ENCODE results near the gene FOSL2.

The FOSL2 gene

GRCh38 chr2:28413899-28414295, 21.2 kb downstream of the FOSL2 start:
- no peak for DNase-seq

GRCh38 chr2:28414583-28414982, 21.9 kb downstream of the FOSL2 start:
- DNase-seq: no peak

GRCh38 chr2:28415010-28415409, 22.4 kb downstream of the FOSL2 start:
- no peak for DNase-seq

GRCh38 chr2:28415715-28416114, 23.1 kb downstream of the FOSL2 start:
- no peak for DNase-seq

GRCh38 chr2:28419003-28419402, 26.3 kb downstream of the FOSL2 start:
- no peak for DNase-seq

GRCh38 chr2:28419443-28420270, 27.0 kb downstream of the FOSL2 start:
- DNase-seq: no peak

GRCh38 chr2:28420722-28421121, 28.1 kb downstream of the FOSL2 start:
- no peak for DNase-seq

GRCh38 chr2:28422908-28423741, 30.5 kb downstream of the FOSL2 start:
- DNase-seq: no peak

GRCh38 chr2:28423856-28424605, 31.4 kb downstream of the FOSL2 start:
- DNase-seq: no peak

DNA sequence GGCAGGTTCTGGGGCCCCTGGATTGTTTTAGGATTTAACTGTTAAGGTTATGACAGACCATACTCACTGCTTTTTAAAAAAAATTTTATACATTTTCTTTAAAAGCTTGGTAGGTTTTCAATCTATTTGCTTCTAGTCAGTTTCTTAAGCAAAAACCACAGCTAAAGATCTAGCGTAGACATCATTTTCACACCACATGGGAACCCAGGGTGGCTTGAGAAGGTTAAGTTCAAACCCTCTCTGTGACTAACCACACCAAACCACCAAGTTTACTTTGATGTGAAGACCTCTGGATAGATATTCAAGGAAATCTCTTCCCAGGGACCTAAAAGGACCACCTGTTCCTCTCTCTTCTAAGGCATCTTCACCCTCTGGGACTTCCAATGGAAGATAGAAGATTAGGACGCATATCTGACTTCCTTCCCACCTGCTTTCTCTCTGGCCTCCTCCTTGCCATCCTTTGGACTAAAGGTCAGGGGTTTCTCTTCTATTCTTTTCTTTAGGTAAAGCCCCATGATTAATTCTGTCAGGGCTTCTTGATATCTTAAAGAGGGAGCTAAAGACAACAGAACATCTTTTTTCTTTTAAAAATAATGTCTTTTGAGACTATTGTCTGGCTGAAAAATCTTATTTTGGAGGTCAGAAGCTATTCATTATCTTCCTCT, 32.3 kb downstream of the FOSL2 start:
- DNase-seq: no peak

- DNase-seq: no peak
Measured at GRCh38 chr2:28425464-28425835, 32.8 kb downstream of the FOSL2 start.

- DNase-seq: no peak
Measured at GRCh38 chr2:28427741-28428415, 35.2 kb downstream of the FOSL2 start.

GRCh38 chr2:28428486-28428885, 35.8 kb downstream of the FOSL2 start:
- DNase-seq: no peak

- no peak for DNase-seq
Measured at GRCh38 chr2:28429636-28430376, 37.1 kb downstream of the FOSL2 start.

DNA sequence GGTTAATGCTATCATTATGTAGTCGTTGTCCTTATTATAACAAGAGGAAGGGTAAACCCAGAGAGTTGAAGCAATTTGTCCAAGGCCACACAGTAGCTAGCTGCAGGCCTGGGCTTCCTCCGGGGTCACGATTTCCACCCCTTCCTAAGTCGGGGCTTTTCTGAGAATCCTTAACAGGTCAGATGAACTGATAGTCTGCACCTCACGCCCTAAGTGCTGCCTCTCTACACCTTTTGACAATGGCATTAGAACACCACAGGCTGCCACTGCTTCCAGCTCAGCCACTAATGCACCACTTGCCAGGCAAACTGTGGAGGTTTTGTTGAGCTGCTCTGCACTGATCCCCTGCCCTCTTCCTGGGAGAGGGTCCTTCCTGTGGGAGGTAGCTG, 37.7 kb downstream of the FOSL2 start:
- no peak for DNase-seq

DNA sequence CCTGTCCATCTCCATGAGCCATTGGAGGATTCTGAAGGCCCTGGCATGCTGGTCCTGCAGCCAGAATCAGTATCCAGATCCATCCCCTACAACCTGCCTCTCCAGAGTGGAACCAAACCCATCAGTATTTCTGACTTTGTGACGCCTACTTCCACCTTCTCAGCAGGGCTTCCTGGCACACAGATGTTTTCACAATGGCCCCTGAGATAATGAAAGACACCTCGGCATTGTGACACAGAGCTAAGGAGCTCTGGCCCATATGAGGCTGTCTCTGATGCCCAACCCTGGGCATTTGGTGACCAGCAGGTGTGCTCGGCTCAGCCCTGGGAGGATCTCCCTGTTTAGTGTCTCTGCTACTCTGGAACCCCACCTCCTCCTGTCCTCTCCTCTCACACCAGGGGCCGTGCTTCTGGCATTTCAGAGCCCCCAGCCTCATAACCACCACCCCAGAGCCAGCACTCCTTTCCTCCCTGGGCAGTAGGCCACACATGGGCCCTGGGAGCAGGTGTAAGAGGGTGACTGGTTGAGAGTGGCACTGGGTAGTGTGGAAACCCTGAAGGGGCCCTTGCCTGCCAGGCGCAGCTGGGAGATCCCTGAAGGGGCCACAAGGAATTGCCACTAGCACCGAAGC, 38.2 kb downstream of the FOSL2 start:
- DNase-seq: no peak

GRCh38 chr2:28431741-28432140, 39.1 kb downstream of the FOSL2 start:
- DNase-seq: no peak

DNA sequence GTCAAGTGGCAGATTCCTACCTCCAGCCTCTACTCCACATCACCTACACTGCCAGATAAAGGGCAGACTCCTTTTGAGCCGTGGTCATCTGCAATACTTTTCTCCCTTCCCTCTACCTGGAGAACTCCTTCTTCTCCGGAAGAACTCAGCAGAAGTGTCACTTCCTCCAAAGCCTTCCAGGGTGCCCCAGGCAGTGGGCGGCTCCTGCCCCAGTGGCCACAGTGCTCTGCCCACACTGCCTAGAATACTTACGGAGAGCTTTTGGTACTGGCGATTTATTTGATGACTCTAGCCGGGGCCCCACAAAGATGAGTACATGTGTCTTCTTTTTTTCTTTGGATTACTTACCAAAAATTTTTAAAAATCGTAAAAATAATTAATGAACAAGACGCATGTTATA, 39.7 kb downstream of the FOSL2 start:
- DNase-seq: no peak

- DNase-seq: no peak
Measured at GRCh38 chr2:28433215-28433614, 40.6 kb downstream of the FOSL2 start.

DNA sequence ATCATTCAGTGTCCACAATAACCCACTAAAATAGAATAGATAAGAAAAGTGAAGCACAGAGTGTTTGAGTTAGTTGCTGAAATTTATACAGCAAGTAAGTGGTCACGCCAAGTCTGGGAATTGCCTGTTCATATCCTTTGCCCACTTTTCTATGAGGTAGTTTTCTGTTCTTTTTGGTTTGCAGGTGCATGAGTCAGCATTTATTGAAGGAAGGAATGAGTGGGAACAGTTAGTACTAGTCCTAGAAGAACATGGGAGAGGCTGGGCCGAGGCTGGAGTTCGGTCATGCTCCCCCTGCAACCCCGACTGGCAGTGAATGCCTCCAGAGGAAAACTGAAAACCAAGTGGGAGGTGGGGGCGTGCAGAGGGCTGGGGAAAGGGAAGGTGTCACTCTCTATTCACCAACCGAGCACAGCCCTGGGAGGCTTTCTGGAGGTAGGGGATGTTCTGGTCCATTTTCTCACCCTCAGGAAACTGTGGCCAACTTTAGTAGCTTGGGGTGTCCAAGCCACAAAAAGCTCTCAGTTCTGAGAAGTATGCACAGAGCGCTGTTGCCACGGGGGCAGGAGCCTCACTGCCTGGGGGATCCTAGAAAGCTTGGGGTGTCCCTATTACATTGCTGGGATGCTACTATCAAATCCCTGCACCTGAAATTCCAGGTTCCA, 41.4 kb downstream of the FOSL2 start:
- DNase-seq: no peak

DNA sequence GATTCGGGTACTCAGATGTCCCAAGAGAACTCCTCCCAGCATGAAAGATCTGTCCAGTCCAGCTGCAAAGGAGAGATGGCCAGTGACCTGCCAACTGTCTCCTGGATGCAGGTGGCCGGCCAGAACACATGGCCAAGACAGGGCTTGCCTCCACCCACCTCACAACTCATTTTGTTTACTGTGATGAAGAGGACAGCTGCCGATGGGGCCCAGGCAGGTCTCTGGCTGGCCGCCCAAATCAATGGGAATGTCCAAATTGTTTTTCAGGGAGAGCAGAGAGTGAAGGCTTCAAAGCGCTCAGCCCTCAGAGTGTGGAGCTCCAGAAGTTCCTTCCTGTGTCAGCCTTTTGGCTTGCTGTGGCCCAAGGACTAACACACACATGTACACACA, 41.9 kb downstream of the FOSL2 start:
- DNase-seq: no peak
